Neural cell (in vitro differentiated cells): ENCODE measurements around the gene KIF16B. TPM values are rescaled to one million over a fixed set of nuclear protein-coding genes. Genes with fewer than 3 reads are reported as not detected.

Experiments used
- H2AFZ ChIP-seq: fragments of 200-600, 300-800 bp; sonication (generic), shearing (Covaris generic); 2 replicates; pipeline ENCODE4 v1.6.0; 2014; ENCODE audit warnings: low read depth, mild to moderate bottlenecking, antibody characterized with exemption, low read length, moderate library complexity
- H3F3A ChIP-seq: fragments of 200-600 bp; shearing (Covaris generic); 2 replicates; pipeline ENCODE4 v1.6.1; 2016; ENCODE audit warnings: mild to moderate bottlenecking, moderate library complexity, mixed read lengths, antibody characterized with exemption, low read length; ENCODE audit not compliant: insufficient read depth, poor library complexity, severe bottlenecking
- H3K27ac ChIP-seq: fragments of 200-600, 300-800 bp; sonication (generic), shearing (Covaris generic); 2 replicates; pipeline ENCODE4 v1.5.1; 2014; ENCODE audit warnings: mild to moderate bottlenecking, low read length, moderate library complexity
- H3K27me3 ChIP-seq: fragments of 300-800, 200-600 bp; sonication (generic), shearing (Covaris generic); 2 replicates; pipeline ENCODE4 v1.6.0; 2014; ENCODE audit warnings: mild to moderate bottlenecking, low read depth, low read length, moderate library complexity; ENCODE audit not compliant: insufficient read depth
- H3K36me3 ChIP-seq: fragments of 300-800, 200-600 bp; sonication (generic), shearing (Covaris generic); 2 replicates; pipeline ENCODE4 v1.5.1; 2014; ENCODE audit warnings: mild to moderate bottlenecking, antibody characterized with exemption, low read length, moderate library complexity; ENCODE audit not compliant: insufficient read depth
- H3K4me2 ChIP-seq: fragments of 300-800, 200-600 bp; sonication (generic), shearing (Covaris generic); 2 replicates; pipeline ENCODE4 v1.6.0; 2014; ENCODE audit warnings: mild to moderate bottlenecking, low read length
- H3K4me3 ChIP-seq: fragments of 300-800, 200-600 bp; sonication (generic), shearing (Covaris generic); 2 replicates; pipeline ENCODE4 v1.5.1; 2014; ENCODE audit warnings: mild to moderate bottlenecking, low read length, moderate library complexity
- H3K79me2 ChIP-seq: fragments of 200-600 bp; shearing (Covaris generic); replicated peaks from 2 replicates; pipeline ENCODE4 v1.6.0; 2014; ENCODE audit warnings: mild to moderate bottlenecking, low read length, moderate library complexity; ENCODE audit not compliant: insufficient read depth
- H3K9ac ChIP-seq: fragments of 300-800, 200-600 bp; sonication (generic), shearing (Covaris generic); 2 replicates; pipeline ENCODE4 v1.6.1; 2016; ENCODE audit warnings: mild to moderate bottlenecking, low read length, mixed read lengths
- H3K9me2 ChIP-seq: fragments of 200-600 bp; shearing (Covaris generic); 2 replicates; pipeline ENCODE4 v1.6.1; 2016; ENCODE audit warnings: mild to moderate bottlenecking, low read length, mixed read lengths; ENCODE audit not compliant: insufficient read depth
- H3K9me3 ChIP-seq: fragments of 200-600, 300-800 bp; sonication (generic), shearing (Covaris generic); 2 replicates; pipeline ENCODE4 v1.6.1; 2016; ENCODE audit warnings: mild to moderate bottlenecking, mixed run types, low read length, moderate library complexity, mixed read lengths
- H4K20me1 ChIP-seq: fragments of 200-600 bp; shearing (Covaris generic); 2 replicates; pipeline ENCODE4 v1.6.1; 2016; ENCODE audit warnings: mild to moderate bottlenecking, mixed run types; ENCODE audit not compliant: insufficient read depth
- EP300 ChIP-seq: fragments of 450-650 bp; conservative IDR thresholded peaks from 2 replicates; pipeline ENCODE4 v1.6.1; 2014; ENCODE audit warnings: antibody characterized with exemption, mild to moderate bottlenecking, moderate library complexity; ENCODE audit not compliant: poor library complexity, severe bottlenecking
- EZH2 ChIP-seq: fragments of 200-600, 300-800 bp; shearing (Covaris generic), sonication (generic); IDR thresholded peaks from 2 replicates; pipeline ENCODE4 v1.6.1; 2014; ENCODE audit warnings: antibody characterized with exemption, low read length, borderline replicate concordance, mild to moderate bottlenecking; ENCODE audit not compliant: insufficient read depth, poor library complexity, severe bottlenecking
- MXI1 ChIP-seq: fragments of 450-650 bp; conservative IDR thresholded peaks from 2 replicates; pipeline ENCODE4 v1.6.1; 2014; ENCODE audit warnings: antibody characterized with exemption, mild to moderate bottlenecking; ENCODE audit not compliant: poor library complexity, severe bottlenecking
- POLR2AphosphoS5 ChIP-seq: IDR thresholded peaks from 2 replicates; pipeline ENCODE4 v1.6.1; 2012
- RAD21 ChIP-seq: fragments of 450-650 bp; conservative IDR thresholded peaks from 2 replicates; pipeline ENCODE4 v1.6.1; 2014; ENCODE audit warnings: antibody characterized with exemption, mild to moderate bottlenecking, moderate library complexity
- SMC3 ChIP-seq: fragments of 450-650 bp; conservative IDR thresholded peaks from 2 replicates; pipeline ENCODE4 v1.6.1; 2014; ENCODE audit warnings: antibody characterized with exemption, mild to moderate bottlenecking, moderate library complexity; ENCODE audit not compliant: poor library complexity
- TAF1 ChIP-seq: IDR thresholded peaks from 2 replicates; pipeline ENCODE4 v1.6.1; 2012; ENCODE audit warnings: low read depth
- polyA plus RNA-seq: library from polyadenylated mRNA; depleted of rRNA; stranded (reverse); fragments of >200 nt; gene quantifications from 2 replicates; pipeline ENCODE4 v1.2.3, GENCODE V29; 2014
- TF ChIP-seq, protein P1 (sequence below): IDR thresholded peaks from 2 replicates; pipeline ENCODE4 v1.6.1; 2012; ENCODE audit warnings: borderline replicate concordance
- TF ChIP-seq, protein P2 (sequence below): fragments of 450-650 bp; IDR thresholded peaks from 2 replicates; pipeline ENCODE4 v1.5.1; 2014; ENCODE audit warnings: antibody characterized with exemption, mild to moderate bottlenecking, moderate library complexity; ENCODE audit not compliant: poor library complexity, severe bottlenecking

KIF16B gene
- polyA plus RNA-seq, 1 donor from 2014 or later = 3.8 TPM

DNA sequence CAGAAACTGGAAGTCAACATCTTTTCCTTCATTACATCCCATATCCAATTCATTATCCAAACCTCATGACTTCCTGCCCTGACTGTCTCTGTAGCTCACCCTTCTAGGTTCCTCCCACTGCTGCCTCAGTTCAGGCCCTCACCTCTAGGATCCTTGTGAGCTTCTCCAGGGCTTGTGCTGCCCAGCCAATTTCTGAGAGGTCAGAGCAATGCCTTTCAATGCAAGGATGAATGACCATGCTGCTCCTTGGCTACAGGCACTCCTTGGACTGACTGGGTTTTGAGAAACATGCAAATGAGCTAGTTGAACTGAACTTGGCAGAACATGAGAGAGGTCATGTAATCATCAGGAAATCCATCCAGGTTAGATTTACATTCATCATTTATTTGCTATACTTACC lies 173.4 kb downstream of the KIF16B start:
- Histone ChIP-seq H3K36me3 (no peaks in the 10 kb centered on the region), H3K4me2 (no peak overlapping the region), H3K9ac (no peak overlapping the region), H4K20me1 (no peaks in the 10 kb centered on the region), H2AFZ (no peak overlapping the region), H3K9me2 (no peaks in the 10 kb centered on the region), H3K27me3 (no peaks in the 10 kb centered on the region), H3K4me3 (no peak overlapping the region), H3K9me3 (no peaks in the 10 kb centered on the region), H3K79me2 (no peaks in the 10 kb centered on the region), H3K27ac (no peak overlapping the region), H3F3A (no peaks in the 10 kb centered on the region)
- TF ChIP-seq, protein P1, sequence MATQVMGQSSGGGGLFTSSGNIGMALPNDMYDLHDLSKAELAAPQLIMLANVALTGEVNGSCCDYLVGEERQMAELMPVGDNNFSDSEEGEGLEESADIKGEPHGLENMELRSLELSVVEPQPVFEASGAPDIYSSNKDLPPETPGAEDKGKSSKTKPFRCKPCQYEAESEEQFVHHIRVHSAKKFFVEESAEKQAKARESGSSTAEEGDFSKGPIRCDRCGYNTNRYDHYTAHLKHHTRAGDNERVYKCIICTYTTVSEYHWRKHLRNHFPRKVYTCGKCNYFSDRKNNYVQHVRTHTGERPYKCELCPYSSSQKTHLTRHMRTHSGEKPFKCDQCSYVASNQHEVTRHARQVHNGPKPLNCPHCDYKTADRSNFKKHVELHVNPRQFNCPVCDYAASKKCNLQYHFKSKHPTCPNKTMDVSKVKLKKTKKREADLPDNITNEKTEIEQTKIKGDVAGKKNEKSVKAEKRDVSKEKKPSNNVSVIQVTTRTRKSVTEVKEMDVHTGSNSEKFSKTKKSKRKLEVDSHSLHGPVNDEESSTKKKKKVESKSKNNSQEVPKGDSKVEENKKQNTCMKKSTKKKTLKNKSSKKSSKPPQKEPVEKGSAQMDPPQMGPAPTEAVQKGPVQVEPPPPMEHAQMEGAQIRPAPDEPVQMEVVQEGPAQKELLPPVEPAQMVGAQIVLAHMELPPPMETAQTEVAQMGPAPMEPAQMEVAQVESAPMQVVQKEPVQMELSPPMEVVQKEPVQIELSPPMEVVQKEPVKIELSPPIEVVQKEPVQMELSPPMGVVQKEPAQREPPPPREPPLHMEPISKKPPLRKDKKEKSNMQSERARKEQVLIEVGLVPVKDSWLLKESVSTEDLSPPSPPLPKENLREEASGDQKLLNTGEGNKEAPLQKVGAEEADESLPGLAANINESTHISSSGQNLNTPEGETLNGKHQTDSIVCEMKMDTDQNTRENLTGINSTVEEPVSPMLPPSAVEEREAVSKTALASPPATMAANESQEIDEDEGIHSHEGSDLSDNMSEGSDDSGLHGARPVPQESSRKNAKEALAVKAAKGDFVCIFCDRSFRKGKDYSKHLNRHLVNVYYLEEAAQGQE = no peak
- no peak for TF ChIP-seq MXI1
- TF ChIP-seq, protein P2, sequence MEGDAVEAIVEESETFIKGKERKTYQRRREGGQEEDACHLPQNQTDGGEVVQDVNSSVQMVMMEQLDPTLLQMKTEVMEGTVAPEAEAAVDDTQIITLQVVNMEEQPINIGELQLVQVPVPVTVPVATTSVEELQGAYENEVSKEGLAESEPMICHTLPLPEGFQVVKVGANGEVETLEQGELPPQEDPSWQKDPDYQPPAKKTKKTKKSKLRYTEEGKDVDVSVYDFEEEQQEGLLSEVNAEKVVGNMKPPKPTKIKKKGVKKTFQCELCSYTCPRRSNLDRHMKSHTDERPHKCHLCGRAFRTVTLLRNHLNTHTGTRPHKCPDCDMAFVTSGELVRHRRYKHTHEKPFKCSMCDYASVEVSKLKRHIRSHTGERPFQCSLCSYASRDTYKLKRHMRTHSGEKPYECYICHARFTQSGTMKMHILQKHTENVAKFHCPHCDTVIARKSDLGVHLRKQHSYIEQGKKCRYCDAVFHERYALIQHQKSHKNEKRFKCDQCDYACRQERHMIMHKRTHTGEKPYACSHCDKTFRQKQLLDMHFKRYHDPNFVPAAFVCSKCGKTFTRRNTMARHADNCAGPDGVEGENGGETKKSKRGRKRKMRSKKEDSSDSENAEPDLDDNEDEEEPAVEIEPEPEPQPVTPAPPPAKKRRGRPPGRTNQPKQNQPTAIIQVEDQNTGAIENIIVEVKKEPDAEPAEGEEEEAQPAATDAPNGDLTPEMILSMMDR = no peak
- no peak for TF ChIP-seq EP300
- no peak for TF ChIP-seq EZH2
- no peak for TF ChIP-seq POLR2AphosphoS5
- TF ChIP-seq RAD21 = no peak
- TF ChIP-seq SMC3 = no peak
- TF ChIP-seq TAF1 = no peak

DNA sequence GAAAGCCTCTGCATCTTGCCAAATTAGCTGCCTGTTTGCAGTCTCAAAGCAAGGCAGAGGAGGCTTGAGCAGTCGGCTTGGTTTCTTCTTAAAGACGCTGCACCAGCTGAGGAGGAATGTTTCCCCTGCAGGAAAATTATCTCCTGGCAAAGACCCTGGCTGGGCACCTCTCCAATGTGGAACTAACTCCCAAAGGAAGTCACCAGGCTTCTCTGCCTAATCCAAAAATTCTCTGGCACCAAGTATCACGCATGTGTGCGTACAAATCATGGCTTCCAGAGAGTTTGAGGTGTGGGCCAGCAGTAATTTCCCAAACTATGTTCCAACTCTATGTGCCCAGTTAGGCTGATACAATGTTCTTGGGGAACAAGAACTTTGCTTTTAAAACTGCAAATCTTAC lies 176.2 kb downstream of the KIF16B start:
- Histone ChIP-seq H3K27me3 (no peaks in the 10 kb centered on the region), H3K9me2 (no peaks in the 10 kb centered on the region), H3K4me3 (no peak overlapping the region), H3F3A (no peaks in the 10 kb centered on the region), H3K36me3 (no peaks in the 10 kb centered on the region), H3K9me3 (no peaks in the 10 kb centered on the region), H3K27ac (no peak overlapping the region), H2AFZ (no peak overlapping the region), H3K9ac (no peak overlapping the region), H4K20me1 (no peaks in the 10 kb centered on the region), H3K4me2 (no peak overlapping the region), H3K79me2 (no peaks in the 10 kb centered on the region)
- TF ChIP-seq SMC3 (no peak), MXI1 (no peak), TAF1 (no peak), EZH2 (no peak), POLR2AphosphoS5 (no peak), EP300 (no peak), RAD21 (no peak)
- TF ChIP-seq, protein P2 = no peak
- TF ChIP-seq, protein P1 = no peak
